GM18861 (cell line): ENCODE measurements around the gene NOS1AP.
"Not testable (repeated sequence)": the region's sequence is repeated elsewhere in the genome, so short reads cannot be mapped to it uniquely, and the experiment has no call there.

Experiments used
- ATAC-seq: cut with Tn5 transposase; IDR thresholded peaks from one replicate; pipeline ENCODE4 v1.9.1; 2021; ENCODE audit not compliant: unreplicated experiment

Gene NOS1AP

GRCh38 chr1:162056579-162056978, 12.9 kb upstream of the NOS1AP start:
- no peak for ATAC-seq

- no peak for ATAC-seq
Measured at GRCh38 chr1:162059721-162060120, 9.8 kb upstream of the NOS1AP start.

GRCh38 chr1:162060314-162060713, 9.2 kb upstream of the NOS1AP start:
- ATAC-seq = no peak

- no peak for ATAC-seq
Measured at GRCh38 chr1:162062542-162063015, 6.9 kb upstream of the NOS1AP start.

GRCh38 chr1:162065016-162065415, 4.5 kb upstream of the NOS1AP start:
- ATAC-seq = no peak

DNA sequence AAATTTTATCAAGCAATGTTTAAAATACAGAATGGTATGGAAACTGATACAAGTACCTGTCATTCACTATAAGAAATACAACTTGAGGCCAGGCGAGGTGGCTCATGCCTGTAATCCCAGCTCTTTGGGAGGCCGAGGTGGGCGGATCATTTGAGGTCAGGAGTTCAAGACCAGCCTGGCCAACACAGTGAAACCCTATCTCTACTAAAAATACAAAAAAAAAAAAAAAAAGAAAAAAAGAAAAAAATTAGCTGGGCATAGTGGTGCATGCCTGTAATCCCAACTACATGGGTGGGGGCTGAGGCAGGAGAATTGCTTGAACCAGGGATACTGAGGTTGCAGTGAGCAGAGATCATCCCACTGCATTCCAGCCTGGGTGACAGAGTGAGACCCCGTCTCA, 2.7 kb upstream of the NOS1AP start:
- ATAC-seq = not testable (repeated sequence)

- ATAC-seq = no peak
Measured at GRCh38 chr1:162067466-162067865, 2.0 kb upstream of the NOS1AP start.

GRCh38 chr1:162068301-162068700, 1.2 kb upstream of the NOS1AP start:
- ATAC-seq = no peak

DNA sequence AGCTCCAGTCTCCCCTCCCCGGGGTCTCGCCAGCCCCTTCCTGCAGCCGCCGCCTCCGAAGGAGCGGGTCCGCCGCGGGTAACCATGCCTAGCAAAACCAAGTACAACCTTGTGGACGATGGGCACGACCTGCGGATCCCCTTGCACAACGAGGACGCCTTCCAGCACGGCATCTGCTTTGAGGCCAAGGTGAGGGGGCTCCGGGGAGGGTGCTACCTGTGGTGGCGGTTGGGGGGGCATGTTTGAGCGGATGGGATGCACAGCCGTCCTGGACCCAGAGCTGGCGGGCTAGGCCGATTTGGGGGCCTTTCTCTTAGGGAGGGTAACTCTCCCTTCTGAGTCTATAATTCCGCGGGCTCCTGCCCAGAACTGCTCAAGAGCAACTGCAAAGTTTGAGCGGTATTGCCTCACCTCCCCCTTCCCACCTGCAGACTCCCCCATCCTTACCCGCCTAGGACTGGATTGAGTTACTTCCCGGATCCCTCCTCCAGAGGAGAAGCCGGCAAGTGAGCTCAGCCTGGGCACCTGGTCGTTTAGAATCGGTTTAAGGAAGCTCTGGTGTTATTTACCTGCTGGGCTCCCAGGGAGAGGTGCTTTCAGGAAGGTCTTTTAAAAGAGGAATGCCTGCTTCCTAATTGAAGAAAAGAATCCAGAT, 730 bp downstream of the NOS1AP start:
- no peak for ATAC-seq

DNA sequence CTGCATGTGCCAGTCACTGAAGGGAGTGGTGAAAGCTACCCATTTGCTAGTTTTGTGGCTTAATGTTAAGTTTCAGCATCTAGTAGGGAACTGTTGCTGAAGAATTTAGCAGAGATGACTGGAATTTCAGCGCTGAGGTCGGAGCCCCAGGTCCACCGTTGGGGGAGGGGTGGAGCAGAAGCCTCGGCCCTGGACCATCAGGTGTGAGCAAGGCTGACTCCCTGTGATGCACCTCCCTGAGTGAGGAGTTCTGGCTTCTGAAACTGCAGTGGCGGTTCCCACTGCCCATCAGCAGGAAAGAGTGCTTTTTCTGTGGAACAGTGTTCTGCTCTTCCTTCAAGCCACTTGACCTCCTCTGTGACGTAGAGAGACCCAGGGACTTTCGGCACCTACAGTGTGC, 1.3 kb downstream of the NOS1AP start:
- ATAC-seq = no peak

- no peak for ATAC-seq
Measured at GRCh38 chr1:162072740-162073139, 3.2 kb downstream of the NOS1AP start.

DNA sequence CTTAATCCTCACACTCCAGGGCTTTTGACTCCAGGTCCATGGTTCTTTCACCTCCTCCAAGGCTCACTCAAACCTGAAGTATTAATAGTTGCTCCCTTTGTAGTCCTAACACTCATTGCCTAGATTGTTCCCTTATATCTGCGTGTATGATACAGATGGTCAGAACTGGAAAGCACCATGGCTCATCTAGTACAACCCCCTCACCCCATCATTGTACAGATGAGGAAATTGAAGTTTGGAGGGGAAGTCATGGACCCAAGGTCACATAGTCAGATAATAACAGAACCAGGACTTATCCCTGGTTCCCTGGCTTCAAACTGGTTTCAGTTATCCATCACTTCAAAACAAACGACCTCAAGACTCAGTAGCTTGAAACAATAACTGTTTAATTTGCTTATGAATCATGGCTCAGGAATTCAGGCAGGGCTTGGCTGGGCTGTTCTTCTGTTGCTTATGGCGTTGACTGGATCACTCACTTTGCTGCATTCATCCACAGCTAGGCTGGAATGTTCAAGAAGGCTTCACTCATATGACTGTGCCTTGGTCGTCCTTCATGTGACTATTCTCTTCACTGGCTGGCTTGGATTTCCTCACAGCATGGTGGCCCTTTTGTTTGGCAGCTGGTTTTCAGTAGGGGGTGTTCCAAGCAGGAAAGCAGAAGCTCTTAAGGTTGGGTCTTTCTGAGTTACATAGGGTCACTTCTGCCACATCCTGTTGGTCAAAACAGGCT, 5.0 kb downstream of the NOS1AP start:
- no peak for ATAC-seq

DNA sequence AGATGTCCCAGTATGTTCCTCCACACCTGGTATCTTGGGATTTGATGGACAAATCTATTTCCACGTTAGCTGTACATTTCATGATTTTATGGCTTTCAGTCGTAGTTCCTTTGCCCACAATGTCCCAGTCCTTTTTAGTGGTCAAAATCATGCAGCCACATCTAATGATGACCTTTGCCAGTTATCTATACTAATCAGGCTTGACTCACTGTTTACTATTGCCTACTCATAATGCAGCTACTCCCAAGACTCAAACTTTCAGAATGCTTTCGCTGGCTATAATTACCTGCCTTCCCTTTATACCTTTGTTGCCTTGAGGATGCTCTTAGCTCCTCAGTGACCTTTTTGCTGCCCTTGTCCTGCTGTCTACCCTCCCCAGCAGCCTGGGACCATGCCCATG, 6.4 kb downstream of the NOS1AP start:
- ATAC-seq = no peak

- ATAC-seq = no peak
Measured at GRCh38 chr1:162077648-162078299, 8.3 kb downstream of the NOS1AP start.

DNA sequence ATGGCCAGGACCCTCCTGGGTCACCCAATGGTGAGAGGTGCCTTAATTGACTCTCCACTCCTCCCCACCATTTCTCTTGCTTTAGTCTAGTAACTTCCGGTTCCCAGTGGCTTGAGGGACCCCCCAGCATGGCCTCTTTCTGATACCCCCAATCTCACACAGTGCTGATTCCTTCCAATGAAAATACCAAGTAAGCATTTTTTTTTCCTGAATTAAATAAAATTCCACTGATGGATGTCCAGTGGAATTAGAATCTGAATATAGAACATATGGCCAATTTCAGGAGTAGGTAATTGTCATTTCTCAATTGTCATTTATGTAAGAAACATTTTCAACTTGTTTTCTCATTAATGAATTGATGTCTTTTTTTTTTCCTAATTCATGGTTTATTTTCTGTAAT, 9.5 kb downstream of the NOS1AP start:
- no peak for ATAC-seq

GRCh38 chr1:162080472-162081015, 11.1 kb downstream of the NOS1AP start:
- ATAC-seq = no peak

GRCh38 chr1:162081316-162081715, 11.8 kb downstream of the NOS1AP start:
- ATAC-seq = no peak

- ATAC-seq = not testable (repeated sequence)
Measured at GRCh38 chr1:162082080-162082479, 12.6 kb downstream of the NOS1AP start.

DNA sequence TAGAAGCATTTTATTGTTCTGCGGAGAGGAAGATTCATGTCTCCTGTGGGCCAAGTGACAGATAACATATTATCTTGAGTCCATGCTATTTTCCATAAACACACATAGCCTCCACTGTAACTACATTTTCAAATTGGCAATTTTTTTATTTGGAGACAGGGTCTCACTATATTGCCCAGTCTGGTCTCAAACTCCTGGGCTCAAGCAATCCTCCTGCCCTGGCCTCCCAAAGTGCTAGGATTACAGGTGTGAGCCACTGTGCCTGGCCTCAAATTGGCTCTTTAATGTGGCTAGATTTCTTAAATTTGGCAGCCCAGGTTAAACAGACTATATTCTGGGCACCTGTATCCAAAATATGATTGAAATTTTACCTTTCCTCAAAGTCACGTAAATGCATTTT, 13.8 kb downstream of the NOS1AP start:
- ATAC-seq = no peak

- no peak for ATAC-seq
Measured at GRCh38 chr1:162085991-162086390, 16.5 kb downstream of the NOS1AP start.

DNA sequence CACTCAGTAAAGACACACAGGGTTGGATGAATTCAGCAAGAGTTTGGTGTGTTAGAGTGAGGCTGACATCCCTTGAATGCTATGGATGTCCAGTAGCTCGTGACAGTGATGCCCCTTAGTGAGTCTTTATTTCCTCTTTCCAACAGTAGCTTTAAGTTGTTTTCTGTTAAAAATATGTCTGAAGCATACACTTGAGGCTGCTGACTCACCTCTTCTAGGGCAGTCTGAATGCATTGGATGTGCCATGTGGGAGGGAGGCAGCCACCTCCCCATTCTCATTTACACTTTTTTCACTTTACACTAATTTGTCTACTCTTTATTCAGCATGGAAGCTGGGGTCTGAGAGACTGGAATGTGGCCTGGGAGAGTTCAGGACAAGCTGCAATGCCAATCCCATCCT, 17.6 kb downstream of the NOS1AP start:
- no peak for ATAC-seq

GRCh38 chr1:162087574-162087973, 18.1 kb downstream of the NOS1AP start:
- ATAC-seq = no peak
